Stimulated activated CD4-positive, alpha-beta T cell treated with anti-CD3 and anti-CD28 coated beads, Interleukin-1b, Interleukin-23, amount 100 ng/mL, for 1 hour (primary cell): ENCODE results near the gene CPNE4.

ENCODE experiments used
- DNase-seq, 2 donors: peaks; one replicate each; pipeline ENCODE4 v3.0.0-alpha.2; 2020; ENCODE audit warnings: low read depth in 2 of 2

CPNE4 gene

GRCh38 chr3:131735544-131735943 is 299.3 kb downstream of the CPNE4 start:
- DNase-seq = no peak

GRCh38 chr3:131735116-131735515 is 299.7 kb downstream of the CPNE4 start:
- no peak for DNase-seq

- DNase-seq = no peak
Measured at GRCh38 chr3:131733086-131733841, 301.6 kb downstream of the CPNE4 start.

- DNase-seq = peak in 1 of 2 donors; percentile 4
Measured at GRCh38 chr3:131731709-131732108, 303.1 kb downstream of the CPNE4 start.

DNA sequence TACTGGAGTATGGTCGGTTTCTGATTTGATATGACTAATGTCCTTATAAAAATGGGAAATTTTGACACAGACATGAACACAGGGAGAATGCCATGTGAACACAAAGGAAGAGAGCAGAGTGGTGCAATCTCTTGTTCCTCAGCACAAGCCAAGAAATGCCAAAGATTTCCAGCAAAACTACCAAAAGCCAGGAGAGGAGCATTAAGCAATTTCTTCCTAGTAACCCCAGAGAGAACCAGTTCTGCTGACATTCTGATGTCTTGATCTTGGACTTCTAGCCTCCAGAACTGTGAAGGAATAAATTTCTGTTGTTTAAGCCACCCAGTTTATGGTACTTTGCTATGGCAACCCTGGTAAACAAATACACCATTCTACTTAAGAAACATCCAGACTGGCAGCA is 304.2 kb downstream of the CPNE4 start:
- DNase-seq = no peak

DNA sequence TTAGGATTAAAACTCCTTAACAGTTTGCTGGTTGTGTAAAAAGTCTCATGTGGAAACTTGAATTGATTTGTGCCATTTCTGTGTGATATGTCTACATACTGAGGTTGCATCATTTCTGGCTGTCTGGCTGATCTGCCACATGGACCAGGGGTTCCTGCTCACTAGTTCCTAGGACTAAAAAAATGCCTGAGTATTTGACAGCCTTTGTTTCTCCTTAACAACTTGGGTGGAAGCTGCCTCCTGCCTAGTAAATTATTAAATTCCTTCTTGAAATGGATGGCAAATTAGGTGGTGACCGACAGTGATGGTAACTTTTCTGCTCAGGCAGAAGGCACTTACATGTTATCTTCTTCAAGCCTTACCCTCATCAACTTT is 305.2 kb downstream of the CPNE4 start:
- no peak for DNase-seq

DNA sequence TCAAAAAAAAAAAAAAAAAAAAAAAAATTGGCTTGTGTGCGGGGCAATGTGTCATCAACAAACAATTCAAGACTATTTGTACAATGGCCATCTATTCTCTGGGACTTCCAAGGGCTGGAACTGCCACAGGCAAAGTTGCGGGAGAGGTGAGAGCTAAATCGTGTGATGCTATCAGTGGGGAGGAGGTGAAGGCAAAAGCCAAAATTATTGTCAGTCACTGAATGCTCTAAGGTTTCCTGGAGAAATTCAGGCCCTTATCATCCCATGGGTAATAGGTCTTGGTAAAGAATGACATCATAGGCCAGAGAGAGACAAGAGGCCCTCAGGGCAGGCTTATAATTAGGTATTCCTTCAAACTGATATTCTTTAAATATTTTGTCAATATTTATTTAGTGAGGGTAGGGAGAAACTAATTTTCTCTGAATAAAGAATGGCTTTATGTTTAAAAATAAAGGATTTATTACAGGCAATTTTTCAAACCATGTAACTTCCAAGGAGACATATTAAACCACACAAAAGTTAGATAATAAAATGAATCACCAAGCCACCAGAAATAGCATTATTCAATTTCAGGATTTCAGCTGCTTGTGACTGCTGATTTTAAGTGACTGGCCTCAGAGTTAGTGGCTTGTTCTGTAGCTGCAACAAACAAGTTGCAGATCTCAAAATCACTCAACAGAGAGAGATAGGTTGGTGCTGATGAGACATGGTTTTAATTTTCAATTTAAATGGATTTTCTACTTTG is 305.7 kb downstream of the CPNE4 start:
- DNase-seq = no peak

DNA sequence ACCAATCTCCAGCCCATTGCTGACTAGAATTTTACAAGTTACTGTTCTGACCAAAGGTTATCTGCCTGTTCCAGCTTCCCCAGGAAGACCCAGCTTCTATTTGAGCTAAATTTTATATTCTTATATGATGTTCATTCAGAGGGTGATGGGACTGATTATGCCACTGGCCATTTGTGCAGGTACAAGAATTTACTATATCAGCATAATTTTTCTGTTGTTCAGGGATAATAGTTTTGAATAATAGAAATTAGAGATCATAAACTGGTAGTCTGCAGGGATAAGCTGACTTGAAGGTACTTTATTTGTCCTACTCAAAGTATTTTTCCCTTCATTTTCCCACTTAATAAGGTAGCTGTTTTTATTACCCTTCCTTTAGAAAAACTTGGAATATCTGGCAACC is 309.4 kb downstream of the CPNE4 start:
- DNase-seq = no peak

GRCh38 chr3:131723343-131723742 is 311.5 kb downstream of the CPNE4 start:
- no peak for DNase-seq

DNA sequence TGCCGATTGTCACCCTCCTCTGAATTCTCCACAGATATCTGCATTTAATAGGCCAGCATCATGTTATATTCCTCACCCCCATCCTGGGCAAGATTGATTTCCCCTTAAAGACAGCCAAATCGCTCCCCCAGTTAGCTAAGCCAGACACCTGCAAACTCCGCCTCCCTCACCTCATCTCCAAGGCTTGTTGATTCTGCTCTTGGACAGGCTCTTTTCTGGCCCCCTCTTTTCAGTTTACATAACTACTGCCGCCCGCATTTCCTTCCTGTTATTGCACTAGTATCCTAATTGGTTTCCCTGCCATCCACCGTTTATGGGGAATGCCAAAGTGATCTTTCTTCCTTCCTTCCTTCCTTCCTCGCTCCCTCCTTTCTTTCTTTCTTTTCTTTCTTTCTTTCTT is 317.3 kb downstream of the CPNE4 start:
- DNase-seq = no peak

- no peak for DNase-seq
Measured at GRCh38 chr3:131716943-131717342, 317.9 kb downstream of the CPNE4 start.

DNA sequence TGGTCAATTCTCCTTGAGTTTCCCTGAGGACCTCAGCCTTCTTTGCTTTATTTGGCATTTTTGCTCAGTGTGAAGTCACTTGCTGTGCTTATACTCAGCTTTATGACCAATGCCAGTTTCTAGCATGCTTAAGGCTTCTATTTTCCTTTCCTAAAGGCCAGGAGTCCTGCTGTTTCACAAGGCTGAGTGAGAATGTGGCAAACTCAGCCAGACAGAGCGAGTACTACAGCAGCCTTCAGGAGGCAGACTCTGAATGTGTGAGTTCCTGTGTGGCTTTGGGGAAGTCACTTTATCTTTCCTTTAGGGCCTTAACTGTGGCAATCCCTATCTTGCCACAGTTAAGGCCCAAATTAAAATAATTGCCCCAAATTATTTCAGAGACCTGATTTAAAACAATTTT is 318.8 kb downstream of the CPNE4 start:
- no peak for DNase-seq

GRCh38 chr3:131714585-131715220 is 320.1 kb downstream of the CPNE4 start:
- DNase-seq = no peak

- no peak for DNase-seq
Measured at GRCh38 chr3:131713416-131714123, 321.2 kb downstream of the CPNE4 start.

GRCh38 chr3:131712662-131713061 is 322.2 kb downstream of the CPNE4 start:
- DNase-seq = no peak

- DNase-seq = no peak
Measured at GRCh38 chr3:131711114-131711768, 323.6 kb downstream of the CPNE4 start.

DNA sequence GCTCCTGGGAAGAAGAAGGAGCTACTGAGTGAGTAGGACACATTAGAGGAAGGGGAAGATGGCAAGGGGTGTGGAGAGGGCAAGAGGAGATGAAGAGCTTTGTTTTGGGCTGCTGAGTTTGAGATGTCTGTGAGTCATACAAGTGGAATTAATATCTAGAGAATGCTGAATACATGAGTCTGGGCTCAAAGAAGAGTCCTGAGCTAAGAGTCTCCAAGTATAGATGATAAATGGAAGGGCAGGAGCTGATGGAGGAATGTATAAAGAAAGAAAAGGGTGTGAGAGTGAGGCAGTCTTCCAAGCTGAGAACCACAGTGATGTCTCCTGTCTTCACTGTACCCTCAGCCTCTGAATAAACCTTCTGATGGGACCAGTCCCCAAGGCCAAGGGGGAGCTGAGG is 326.6 kb downstream of the CPNE4 start:
- DNase-seq = no peak

- DNase-seq = no peak
Measured at GRCh38 chr3:131705558-131706051, 329.2 kb downstream of the CPNE4 start.

GRCh38 chr3:131705099-131705498 is 329.7 kb downstream of the CPNE4 start:
- DNase-seq = no peak

GRCh38 chr3:131704098-131704497 is 330.7 kb downstream of the CPNE4 start:
- DNase-seq = no peak

GRCh38 chr3:131702146-131702545 is 332.7 kb downstream of the CPNE4 start:
- DNase-seq = no peak
